PC-9 (cell line): Measurements from ENCODE around the gene USP24. TPM values are rescaled to one million over a fixed set of nuclear protein-coding genes. Genes with fewer than 3 reads are reported as not detected.

Experiments used
- BruUV-seq: library from RNA; stranded (reverse); fragments of 400-500 nt; replicated peaks from 2 replicates; lab custom pipeline; 2021; lab: Mats Ljungman, UMichigan
- CTCF ChIA-PET: fragments of 300-600 bp; sonication (Branson Sonifier 250); formaldehyde crosslinking; loops from one replicate; lab custom pipeline; 2022; ENCODE audit warnings: antibody characterized with exemption; lab: Charles Lee
- POLR2A ChIA-PET: fragments of 300-600 bp; sonication (Branson Sonifier 250); formaldehyde crosslinking; loops from one replicate; lab custom pipeline; 2022; ENCODE audit warnings: antibody characterized with exemption; ENCODE audit not compliant: unreplicated experiment; lab: Charles Lee
- DNase-seq, 2 experiments: peaks; one replicate each; pipeline versions ENCODE4 v3.0.0 to v3.0.0-alpha.2; 2015 to 2022; ENCODE audit warnings: mixed read lengths in 1 of 2
- H2AFZ ChIP-seq: fragments of 200-600 bp; sonication (generic); 2 replicates; pipeline ENCODE4 v1.8.1; 2017; ENCODE audit warnings: antibody characterized with exemption
- H3F3A ChIP-seq: fragments of 200-600 bp; sonication (generic); 2 replicates; pipeline ENCODE4 v1.8.1; 2017; ENCODE audit warnings: antibody characterized with exemption, mild to moderate bottlenecking, low read depth; ENCODE audit not compliant: insufficient read depth
- H3K27ac ChIP-seq: fragments of 200-600 bp; sonication (generic); 2 replicates; pipeline ENCODE4 v1.6.1; 2016; ENCODE audit warnings: mixed run types
- H3K27me3 ChIP-seq: fragments of 200-600 bp; sonication (generic); 2 replicates; pipeline ENCODE4 v1.6.1; 2016; ENCODE audit warnings: low read depth, mixed run types; ENCODE audit not compliant: insufficient read depth
- H3K36me3 ChIP-seq: fragments of 200-600 bp; sonication (generic); 2 replicates; pipeline ENCODE4 v1.6.1; 2016; ENCODE audit warnings: low read depth, mixed run types
- H3K4me1 ChIP-seq: fragments of 200-600 bp; sonication (generic); replicated peaks from 2 replicates; pipeline ENCODE4 v1.6.1; 2016; ENCODE audit warnings: mixed run types; ENCODE audit not compliant: insufficient read depth
- H3K4me2 ChIP-seq: fragments of 200-600 bp; sonication (generic); 2 replicates; pipeline ENCODE4 v1.6.1; 2017; ENCODE audit warnings: mixed run types
- H3K4me3 ChIP-seq: fragments of 200-600 bp; sonication (generic); 2 replicates; pipeline ENCODE4 v1.6.1; 2016; ENCODE audit warnings: mixed run types
- H3K79me2 ChIP-seq: fragments of 200-600 bp; sonication (generic); 2 replicates; pipeline ENCODE4 v1.6.1; 2017; ENCODE audit warnings: low read depth, mixed run types
- H3K9me2 ChIP-seq: fragments of 200-600 bp; sonication (generic); 2 replicates; pipeline ENCODE4 v1.8.1; 2017; ENCODE audit warnings: mild to moderate bottlenecking; ENCODE audit not compliant: insufficient read depth
- H3K9me3 ChIP-seq: fragments of 200-600 bp; sonication (generic); 2 replicates; pipeline ENCODE4 v1.8.1; 2016; ENCODE audit warnings: low read depth; ENCODE audit not compliant: insufficient read depth
- H4K20me1 ChIP-seq: fragments of 200-600 bp; sonication (generic); 2 replicates; pipeline ENCODE4 v1.8.1; 2017; ENCODE audit not compliant: insufficient read depth
- EZH2 ChIP-seq: fragments of 200-600 bp; sonication (generic); IDR thresholded peaks from 2 replicates; pipeline ENCODE4 v1.8.0; 2017; ENCODE audit warnings: antibody characterized with exemption, low read depth
- intact Hi-C: fragments of 100-400 bp; cut with micrococcal nuclease; formaldehyde crosslinking; loops from one replicate; pipeline ENCODE4 v1.10.0; 2022; ENCODE audit not compliant: unreplicated experiment
- total RNA-seq: library from RNA; stranded (reverse); gene quantifications from 2 replicates; pipeline ENCODE4 v1.2.3, GENCODE V29; 2021
- TF ChIP-seq, protein P1 (sequence below): fragments of 200-600 bp; sonication (generic); conservative IDR thresholded peaks from 2 replicates; pipeline ENCODE4 v1.6.1; 2017; ENCODE audit warnings: mixed run types, antibody characterized with exemption, mild to moderate bottlenecking, moderate library complexity

Gene USP24
- total RNA-seq, 1 experiment from 2014 or later, result 61.0 TPM

DNA sequence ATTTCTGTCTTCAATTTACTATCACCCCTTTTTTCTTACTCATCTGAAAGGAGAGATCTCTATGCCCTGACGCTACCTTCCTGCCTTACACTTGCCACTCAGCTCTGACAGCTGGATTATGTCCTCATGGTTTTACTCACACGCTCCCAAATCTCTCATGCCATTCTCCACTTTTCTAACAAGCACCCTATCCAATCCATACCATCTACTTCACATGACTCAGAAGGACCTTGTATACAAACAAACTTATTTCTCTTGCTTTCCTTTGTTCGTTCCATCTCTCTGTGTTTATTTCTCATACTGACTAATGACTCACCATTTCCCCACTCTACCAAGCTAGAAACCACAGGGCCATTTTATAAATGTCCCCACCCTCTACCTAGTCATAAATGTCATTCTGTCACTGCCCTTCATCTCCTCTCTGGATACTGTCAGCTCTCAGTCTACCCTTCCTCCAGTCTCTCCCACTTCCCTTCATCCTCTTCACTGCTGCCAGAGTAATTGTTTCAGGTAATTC, 87.3 kb downstream of the USP24 start:
- BruUV-seq, result no TSS peak
- Histone ChIP-seq H3K4me3 (no peak overlapping the region), H3K9me3 (no peaks in the 10 kb centered on the region), H3K4me2 (no peak overlapping the region), H4K20me1 (no peaks in the 10 kb centered on the region), H3K79me2 (no peaks in the 10 kb centered on the region), H3F3A (peaks cover 17% of the 10 kb centered on the region; the same call in 1 of the 2 replicates), H2AFZ (no peak overlapping the region), H3K27ac (no peak overlapping the region), H3K9me2 (no peaks in the 10 kb centered on the region), H3K4me1 (no peaks in the 10 kb centered on the region), H3K27me3 (no peaks in the 10 kb centered on the region), H3K36me3 (peaks cover 72% of the 10 kb centered on the region)
- ChIA-PET CTCF (no interaction called here), POLR2A (no interaction called here)
- TF ChIP-seq EZH2, result no peak
- TF ChIP-seq, protein P1, sequence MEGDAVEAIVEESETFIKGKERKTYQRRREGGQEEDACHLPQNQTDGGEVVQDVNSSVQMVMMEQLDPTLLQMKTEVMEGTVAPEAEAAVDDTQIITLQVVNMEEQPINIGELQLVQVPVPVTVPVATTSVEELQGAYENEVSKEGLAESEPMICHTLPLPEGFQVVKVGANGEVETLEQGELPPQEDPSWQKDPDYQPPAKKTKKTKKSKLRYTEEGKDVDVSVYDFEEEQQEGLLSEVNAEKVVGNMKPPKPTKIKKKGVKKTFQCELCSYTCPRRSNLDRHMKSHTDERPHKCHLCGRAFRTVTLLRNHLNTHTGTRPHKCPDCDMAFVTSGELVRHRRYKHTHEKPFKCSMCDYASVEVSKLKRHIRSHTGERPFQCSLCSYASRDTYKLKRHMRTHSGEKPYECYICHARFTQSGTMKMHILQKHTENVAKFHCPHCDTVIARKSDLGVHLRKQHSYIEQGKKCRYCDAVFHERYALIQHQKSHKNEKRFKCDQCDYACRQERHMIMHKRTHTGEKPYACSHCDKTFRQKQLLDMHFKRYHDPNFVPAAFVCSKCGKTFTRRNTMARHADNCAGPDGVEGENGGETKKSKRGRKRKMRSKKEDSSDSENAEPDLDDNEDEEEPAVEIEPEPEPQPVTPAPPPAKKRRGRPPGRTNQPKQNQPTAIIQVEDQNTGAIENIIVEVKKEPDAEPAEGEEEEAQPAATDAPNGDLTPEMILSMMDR, result no peak
- no peak for DNase-seq
- intact Hi-C loops, result no loop called here

DNA sequence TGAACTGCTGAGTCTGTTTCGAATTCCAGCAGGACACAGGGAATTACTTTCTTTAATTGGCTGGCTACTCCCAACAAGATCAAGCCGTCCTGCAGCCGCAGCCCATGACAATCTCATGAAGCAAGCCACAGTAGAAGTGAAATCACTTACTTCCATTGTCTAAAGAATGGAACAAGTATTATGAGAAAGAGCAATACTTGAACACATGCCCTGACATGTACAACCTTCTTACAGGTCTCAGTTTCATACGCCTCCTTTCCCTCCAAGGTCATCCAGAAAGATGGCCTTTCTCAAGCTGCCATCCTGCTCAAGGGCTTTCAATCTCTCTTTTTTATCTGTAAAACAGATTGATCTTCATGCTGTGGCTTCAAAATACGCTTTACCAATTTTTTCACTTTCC, 90.7 kb downstream of the USP24 start:
- no peak overlapping the region for H3K4me3 ChIP-seq
- BruUV-seq, result no TSS peak
- peaks cover 72% of the 10 kb centered on the region for H3K36me3 ChIP-seq
- H3K4me2 ChIP-seq, result no peak overlapping the region
- H3K4me1 ChIP-seq, result no peaks in the 10 kb centered on the region
- H3F3A ChIP-seq, result 0 out of 2 replicates have a peak, but pooled peaks cover 13% of the 10 kb centered on the region
- ChIA-PET CTCF (no interaction called here), POLR2A (no interaction called here)
- H4K20me1 ChIP-seq, result no peaks in the 10 kb centered on the region
- no peak overlapping the region for H3K27ac ChIP-seq
- no peak for TF ChIP-seq EZH2
- TF ChIP-seq, protein P1, result no peak
- H3K9me3 ChIP-seq, result no peaks in the 10 kb centered on the region
- no peaks in the 10 kb centered on the region for H3K27me3 ChIP-seq
- intact Hi-C loops, result no loop called here
- DNase-seq, result no peak
- H2AFZ ChIP-seq, result no peak overlapping the region
- no peaks in the 10 kb centered on the region for H3K9me2 ChIP-seq
- no peaks in the 10 kb centered on the region for H3K79me2 ChIP-seq

DNA sequence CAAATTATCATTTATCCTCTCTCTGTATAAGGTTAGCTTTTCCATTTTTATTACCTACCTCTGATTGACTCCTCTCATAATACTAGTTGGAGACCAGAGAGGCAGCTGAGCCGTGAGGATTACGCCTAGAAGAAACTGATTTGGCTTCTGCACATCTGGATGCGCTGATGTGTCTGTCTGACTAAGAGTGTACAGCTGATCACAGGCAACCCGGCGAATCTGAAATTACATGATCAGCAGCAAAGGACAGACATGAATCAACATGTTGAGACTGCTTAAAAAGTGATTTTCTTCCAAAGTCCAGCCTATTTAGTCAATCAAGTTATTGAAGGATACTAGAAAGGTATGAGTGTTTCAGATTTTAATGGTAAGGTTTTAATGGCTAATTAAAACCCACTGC, 94.6 kb downstream of the USP24 start:
- no peak for DNase-seq
- no peaks in the 10 kb centered on the region for H3K9me3 ChIP-seq
- 0 out of 2 replicates have a peak, but pooled peaks cover 12% of the 10 kb centered on the region for H3F3A ChIP-seq
- H2AFZ ChIP-seq, result no peak overlapping the region
- H3K4me2 ChIP-seq, result no peak overlapping the region
- intact Hi-C loops, result no loop called here
- H4K20me1 ChIP-seq, result no peaks in the 10 kb centered on the region; the same call in 1 of the 2 replicates
- ChIA-PET CTCF (no interaction called here), POLR2A (no interaction called here)
- H3K27me3 ChIP-seq, result no peaks in the 10 kb centered on the region
- H3K9me2 ChIP-seq, result no peaks in the 10 kb centered on the region
- no peaks in the 10 kb centered on the region for H3K4me1 ChIP-seq
- TF ChIP-seq EZH2, result no peak
- TF ChIP-seq, protein P1, result no peak
- H3K4me3 ChIP-seq, result no peak overlapping the region
- no peak overlapping the region for H3K27ac ChIP-seq
- peaks cover 51% of the 10 kb centered on the region for H3K36me3 ChIP-seq
- BruUV-seq, result no TSS peak
- peaks cover 3% of the 10 kb centered on the region; the same call in 1 of the 2 replicates for H3K79me2 ChIP-seq
